ENCODE measurements around the gene ARMH2. TPM values are rescaled to one million over a fixed set of nuclear protein-coding genes. Genes with fewer than 3 reads are reported as not detected.

The ARMH2 gene
- total RNA-seq = not detected

GRCh38 chr6:24798740-24799540 lies at the start of gene ARMH2:
Gene ARMH2 (minus strand): TSS chr6:24798917. CDS start chr6:24798857, 60 bp downstream.
- no peak for DNase-seq (ENCODE audit: low spot score)
- Histone ChIP-seq H3K4me3 (no peak within 1 kb of the TSS), H3K9me3 (no peaks in the 10 kb centered on the region), H3K27ac (no peak within 1 kb of the TSS), H3K36me3 (no peaks in the 10 kb centered on the region), H3K27me3 (no peaks in the 10 kb centered on the region), H3K4me1 (no peaks in the 10 kb centered on the region)
- TF ChIP-seq CTCF (IDR thresholded peaks at IDR 0.05) = no peak

- no peaks in the 10 kb centered on the region for H3K36me3 ChIP-seq
- no peak overlapping the region for H3K4me3 ChIP-seq
- TF ChIP-seq CTCF (IDR thresholded peaks at IDR 0.05) = no peak
- no peak for DNase-seq (ENCODE audit: low spot score)
- H3K27ac ChIP-seq = no peak overlapping the region
- no peaks in the 10 kb centered on the region for H3K27me3 ChIP-seq
- H3K4me1 ChIP-seq = no peaks in the 10 kb centered on the region
- H3K9me3 ChIP-seq = no peaks in the 10 kb centered on the region
These were observed 49.7 kb upstream of the ARMH2 start for GRCh38 chr6:24848461-24848860.

DNA sequence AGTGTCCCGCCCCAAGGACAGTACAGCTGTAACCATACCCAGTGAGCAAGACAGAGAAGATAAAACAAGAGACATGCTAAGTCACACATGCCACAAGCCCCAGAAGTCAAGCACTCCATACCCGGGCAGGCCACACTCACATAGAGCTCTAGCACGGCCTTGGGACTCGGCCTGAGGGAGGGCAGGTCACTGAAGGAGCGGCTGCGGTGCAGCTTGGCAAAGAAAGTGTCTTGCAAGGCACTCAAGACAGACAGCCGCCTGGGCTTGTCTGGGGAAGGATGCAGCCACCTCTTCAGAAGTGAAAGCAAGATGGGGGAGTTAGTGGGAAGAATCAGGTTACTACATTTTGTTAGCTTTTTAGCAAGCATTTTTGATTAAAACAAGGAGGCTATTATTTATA lies 48.7 kb upstream of the ARMH2 start:
- Histone ChIP-seq H3K27ac (no peak overlapping the region), H3K27me3 (no peaks in the 10 kb centered on the region), H3K4me3 (no peak overlapping the region), H3K36me3 (no peaks in the 10 kb centered on the region), H3K4me1 (no peaks in the 10 kb centered on the region), H3K9me3 (no peaks in the 10 kb centered on the region)
- no peak for DNase-seq (ENCODE audit: low spot score)
- no peak for TF ChIP-seq CTCF (IDR thresholded peaks at IDR 0.05)

GRCh38 chr6:24845578-24845977 lies 46.9 kb upstream of the ARMH2 start:
- no peak for TF ChIP-seq CTCF (IDR thresholded peaks at IDR 0.05)
- H3K4me3 ChIP-seq = no peak overlapping the region
- no peak overlapping the region for H3K27ac ChIP-seq
- no peaks in the 10 kb centered on the region for H3K27me3 ChIP-seq
- no peaks in the 10 kb centered on the region for H3K4me1 ChIP-seq
- no peaks in the 10 kb centered on the region for H3K36me3 ChIP-seq
- DNase-seq (ENCODE audit: low spot score) = no peak
- no peaks in the 10 kb centered on the region for H3K9me3 ChIP-seq

DNA sequence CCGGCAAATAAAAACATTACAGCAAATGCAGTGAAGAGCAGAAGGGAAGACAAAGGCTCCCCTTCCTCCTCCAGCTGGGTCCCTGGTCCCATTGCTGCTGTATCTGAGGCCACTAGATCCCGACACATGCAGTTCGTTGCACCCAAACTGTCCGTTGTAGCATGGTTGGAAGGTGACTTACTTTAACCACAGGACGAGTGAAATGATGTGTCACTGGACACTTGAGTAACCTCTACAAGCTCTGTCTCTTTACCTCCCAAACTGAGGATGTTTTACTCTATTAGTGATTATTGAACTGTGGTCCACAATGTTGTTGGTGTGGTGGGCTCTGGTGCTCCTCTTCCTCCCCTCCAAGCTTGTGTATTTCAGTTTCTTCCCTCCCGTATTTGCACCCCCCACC lies 46.2 kb upstream of the ARMH2 start:
- no peaks in the 10 kb centered on the region for H3K9me3 ChIP-seq
- H3K36me3 ChIP-seq = no peaks in the 10 kb centered on the region
- H3K27me3 ChIP-seq = no peaks in the 10 kb centered on the region
- no peak for TF ChIP-seq CTCF (IDR thresholded peaks at IDR 0.05)
- no peaks in the 10 kb centered on the region for H3K4me1 ChIP-seq
- H3K27ac ChIP-seq = no peak overlapping the region
- H3K4me3 ChIP-seq = no peak overlapping the region
- DNase-seq (ENCODE audit: low spot score) = no peak

DNA sequence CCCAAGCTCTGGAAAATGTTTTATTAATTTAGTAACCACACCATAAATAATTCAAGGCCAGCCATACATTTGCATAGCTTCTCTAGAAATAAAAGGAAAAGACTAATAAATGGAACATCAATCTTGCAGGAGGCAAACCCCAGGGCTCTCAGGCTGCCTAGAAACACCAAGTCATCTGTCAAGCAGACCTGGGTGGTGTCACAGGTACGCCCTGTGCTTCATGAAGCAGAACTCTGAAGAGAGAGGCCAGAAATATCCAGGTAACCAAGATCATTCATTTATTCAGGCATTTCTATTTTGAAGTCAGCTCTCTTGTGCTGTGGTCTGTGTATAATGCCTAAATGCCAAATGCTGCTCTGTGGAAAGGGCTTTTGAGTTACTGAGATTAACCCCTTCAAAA lies 45.3 kb upstream of the ARMH2 start:
- H3K4me1 ChIP-seq = no peaks in the 10 kb centered on the region
- no peak overlapping the region for H3K4me3 ChIP-seq
- no peaks in the 10 kb centered on the region for H3K27me3 ChIP-seq
- H3K27ac ChIP-seq = no peak overlapping the region
- DNase-seq (ENCODE audit: low spot score) = no peak
- TF ChIP-seq CTCF (IDR thresholded peaks at IDR 0.05) = no peak
- H3K9me3 ChIP-seq = no peaks in the 10 kb centered on the region
- H3K36me3 ChIP-seq = no peaks in the 10 kb centered on the region
